ENCODE data around the gene MBNL3. TPM values are rescaled to one million over a fixed set of nuclear protein-coding genes. Genes with fewer than 3 reads are reported as not detected.
"Not testable (repeated sequence)": the region's sequence is repeated elsewhere in the genome, so short reads cannot be mapped to it uniquely, and the experiment has no call there.

MBNL3 gene
- total RNA-seq, 1 donor from 2014 or later, result 22.9 TPM

GRCh38 chrX:132331000-132331399, 157.8 kb downstream of the MBNL3 start:
- H3K27me3 ChIP-seq, result no peaks in the 10 kb centered on the region
- no peak overlapping the region for H3K4me3 ChIP-seq
- DNase-seq, result no peak
- no peaks in the 10 kb centered on the region for H3K9me3 ChIP-seq
- TF ChIP-seq CTCF (IDR thresholded peaks at IDR 0.05), result no peak
- no peaks in the 10 kb centered on the region for H3K36me3 ChIP-seq
- H3K27ac ChIP-seq, result no peak overlapping the region
- no peaks in the 10 kb centered on the region for H3K4me1 ChIP-seq
- ATAC-seq, result no peak
- intact Hi-C loops (cut with DNase I), result no loop called here

- no peak for TF ChIP-seq CTCF (IDR thresholded peaks at IDR 0.05)
- ATAC-seq (no peak), DNase-seq (no peak)
- H3K36me3 ChIP-seq, result no peaks in the 10 kb centered on the region
- no peaks in the 10 kb centered on the region for H3K9me3 ChIP-seq
- H3K4me3 ChIP-seq, result no peak overlapping the region
- H3K27me3 ChIP-seq, result no peaks in the 10 kb centered on the region
- H3K27ac ChIP-seq, result no peak overlapping the region
- no peaks in the 10 kb centered on the region for H3K4me1 ChIP-seq
- intact Hi-C loops (cut with DNase I), result no loop called here
Measured at GRCh38 chrX:132330156-132330729, 158.6 kb downstream of the MBNL3 start.

- DNase-seq; intact Hi-C loops (cut with DNase I); H3K27me3 ChIP-seq; H3K9me3 ChIP-seq; ATAC-seq; H3K27ac ChIP-seq; H3K4me3 ChIP-seq; H3K36me3 ChIP-seq; H3K4me1 ChIP-seq: not testable (repeated sequence)
Measured at GRCh38 chrX:132326960-132327359, 161.9 kb downstream of the MBNL3 start.

Data from upper lobe of right lung (tissue), 1 donor.